ENCODE data around the gene PGRMC2.
A peak's percentile ranks its signal among the peaks of the same experiment; 100 is the strongest.

The PGRMC2 gene

GRCh38 chr4:128298852-128299251 is 11.2 kb upstream of the PGRMC2 start:
- DNase-seq (ENCODE audit: low read depth in 3 of 3): no peak

- DNase-seq (ENCODE audit: low read depth in 3 of 3): no peak
These were observed 10.6 kb upstream of the PGRMC2 start for GRCh38 chr4:128298146-128298758.

- DNase-seq (ENCODE audit: low read depth in 3 of 3): no peak
These were observed 7.6 kb upstream of the PGRMC2 start for GRCh38 chr4:128295255-128295654.

GRCh38 chr4:128294464-128294863 is 6.9 kb upstream of the PGRMC2 start:
- DNase-seq (ENCODE audit: low read depth in 3 of 3): no peak

- no peak for DNase-seq (ENCODE audit: low read depth in 3 of 3)
These were observed 4.7 kb upstream of the PGRMC2 start for GRCh38 chr4:128292349-128292748.

- no peak for DNase-seq (ENCODE audit: low read depth in 3 of 3)
These were observed 3.5 kb upstream of the PGRMC2 start for GRCh38 chr4:128291096-128291495.

- DNase-seq (ENCODE audit: low read depth in 3 of 3): no peak
These were observed 2.9 kb upstream of the PGRMC2 start for GRCh38 chr4:128290526-128290925.

GRCh38 chr4:128289523-128290158 is 2.0 kb upstream of the PGRMC2 start:
- no peak for DNase-seq (ENCODE audit: low read depth in 3 of 3)

GRCh38 chr4:128288689-128289106 is 1.1 kb upstream of the PGRMC2 start:
- DNase-seq (ENCODE audit: low read depth in 3 of 3): peak in 1 of 3 experiments; percentile 10

- peak; percentile 99 to 100 (median 100) for DNase-seq (ENCODE audit: low read depth in 3 of 3)
These were observed 467 bp upstream of the PGRMC2 start for GRCh38 chr4:128287871-128288688.

GRCh38 chr4:128286474-128287058 is 1.0 kb downstream of the PGRMC2 start:
- DNase-seq (ENCODE audit: low read depth in 3 of 3): no peak

- no peak for DNase-seq (ENCODE audit: low read depth in 3 of 3)
These were observed 2.3 kb downstream of the PGRMC2 start for GRCh38 chr4:128285085-128285997.

GRCh38 chr4:128284317-128284716 is 3.3 kb downstream of the PGRMC2 start:
- no peak for DNase-seq (ENCODE audit: low read depth in 3 of 3)

- DNase-seq (ENCODE audit: low read depth in 3 of 3): no peak
These were observed 4.5 kb downstream of the PGRMC2 start for GRCh38 chr4:128283071-128283470.

GRCh38 chr4:128282516-128282915 is 5.1 kb downstream of the PGRMC2 start:
- DNase-seq (ENCODE audit: low read depth in 3 of 3): no peak

- DNase-seq (ENCODE audit: low read depth in 3 of 3): no peak
These were observed 6.3 kb downstream of the PGRMC2 start for GRCh38 chr4:128281354-128281753.

GRCh38 chr4:128279624-128280225 is 7.9 kb downstream of the PGRMC2 start:
- no peak for DNase-seq (ENCODE audit: low read depth in 3 of 3)

- no peak for DNase-seq (ENCODE audit: low read depth in 3 of 3)
These were observed 9.8 kb downstream of the PGRMC2 start for GRCh38 chr4:128277856-128278255.

- no peak for DNase-seq (ENCODE audit: low read depth in 3 of 3)
These were observed 12.3 kb downstream of the PGRMC2 start for GRCh38 chr4:128275346-128275745.

GRCh38 chr4:128271551-128271950 is 16.1 kb downstream of the PGRMC2 start:
- no peak for DNase-seq (ENCODE audit: low read depth in 3 of 3)

- DNase-seq (ENCODE audit: low read depth in 3 of 3): no peak
These were observed 18.6 kb downstream of the PGRMC2 start for GRCh38 chr4:128268970-128269369.

Measured in stimulated activated CD4-positive, alpha-beta T cell treated with anti-CD3 and anti-CD28 coated beads, TNF-alpha, amount 100 ng/mL, for 4 hours (primary cell).